22Rv1 (cell line): ENCODE data around the gene FHOD3.

Source experiments
- H3K27ac ChIP-seq: fragments of 450-650 bp; 2 replicates; pipeline ENCODE4 v1.5.1; 2017
- ZFX ChIP-seq: fragments of 450-650 bp; IDR thresholded peaks from 2 replicates; pipeline ENCODE4 v1.6.1; 2017; ENCODE audit warnings: antibody characterized with exemption, borderline replicate concordance
- TF ChIP-seq, protein P1 (sequence below): fragments of 450-650 bp; IDR thresholded peaks from 2 replicates; pipeline ENCODE4 v1.5.1; 2017; ENCODE audit warnings: mild to moderate bottlenecking

FHOD3 gene

DNA sequence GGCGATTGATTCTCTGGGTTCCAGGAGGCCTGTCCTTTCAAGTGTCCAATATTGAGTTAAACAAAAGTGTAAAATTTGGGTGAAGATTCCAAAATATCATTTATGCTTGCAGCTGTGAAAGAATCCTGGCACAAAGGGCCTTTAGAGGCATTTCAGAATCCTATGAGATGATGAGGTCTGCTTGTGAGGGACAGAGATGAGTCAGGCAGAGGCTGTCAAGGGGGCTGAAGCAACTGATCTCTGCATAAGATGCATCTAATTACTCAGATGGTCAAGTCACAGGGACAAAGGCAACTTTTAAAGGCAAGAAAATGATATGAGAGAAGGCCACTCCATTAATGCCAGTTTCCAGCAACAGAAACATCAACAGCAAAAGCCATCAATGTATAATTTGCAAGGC, 78.8 kb downstream of the FHOD3 start:
- TF ChIP-seq, protein P1, sequence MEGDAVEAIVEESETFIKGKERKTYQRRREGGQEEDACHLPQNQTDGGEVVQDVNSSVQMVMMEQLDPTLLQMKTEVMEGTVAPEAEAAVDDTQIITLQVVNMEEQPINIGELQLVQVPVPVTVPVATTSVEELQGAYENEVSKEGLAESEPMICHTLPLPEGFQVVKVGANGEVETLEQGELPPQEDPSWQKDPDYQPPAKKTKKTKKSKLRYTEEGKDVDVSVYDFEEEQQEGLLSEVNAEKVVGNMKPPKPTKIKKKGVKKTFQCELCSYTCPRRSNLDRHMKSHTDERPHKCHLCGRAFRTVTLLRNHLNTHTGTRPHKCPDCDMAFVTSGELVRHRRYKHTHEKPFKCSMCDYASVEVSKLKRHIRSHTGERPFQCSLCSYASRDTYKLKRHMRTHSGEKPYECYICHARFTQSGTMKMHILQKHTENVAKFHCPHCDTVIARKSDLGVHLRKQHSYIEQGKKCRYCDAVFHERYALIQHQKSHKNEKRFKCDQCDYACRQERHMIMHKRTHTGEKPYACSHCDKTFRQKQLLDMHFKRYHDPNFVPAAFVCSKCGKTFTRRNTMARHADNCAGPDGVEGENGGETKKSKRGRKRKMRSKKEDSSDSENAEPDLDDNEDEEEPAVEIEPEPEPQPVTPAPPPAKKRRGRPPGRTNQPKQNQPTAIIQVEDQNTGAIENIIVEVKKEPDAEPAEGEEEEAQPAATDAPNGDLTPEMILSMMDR = no peak
- TF ChIP-seq ZFX = no peak

DNA sequence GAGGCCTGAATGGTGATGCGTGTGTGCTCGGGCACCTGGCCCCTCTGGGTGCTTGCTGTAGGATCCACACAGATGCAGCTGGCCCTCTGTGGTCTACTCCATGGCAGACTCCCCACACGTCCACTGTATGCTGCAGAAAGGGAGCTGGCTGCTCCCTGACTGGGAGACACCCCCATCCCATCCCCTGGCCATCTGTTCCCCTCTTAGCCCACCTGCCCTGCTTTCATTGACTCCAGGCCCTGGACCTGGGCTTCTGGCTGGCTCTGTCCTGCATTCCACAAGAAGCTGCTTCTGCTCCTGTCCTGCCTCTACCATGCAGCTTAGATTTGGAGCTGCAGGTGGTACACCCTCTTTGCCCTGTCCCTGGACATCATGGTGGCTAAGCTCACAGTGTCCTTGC, 80.1 kb downstream of the FHOD3 start:
- TF ChIP-seq, protein P1 = no peak
- no peak for TF ChIP-seq ZFX
- H3K27ac ChIP-seq = no peak overlapping the region

More for the DNA sequence above, 78.8 kb downstream of the FHOD3 start:
- H3K27ac ChIP-seq = no peak overlapping the region

DNA sequence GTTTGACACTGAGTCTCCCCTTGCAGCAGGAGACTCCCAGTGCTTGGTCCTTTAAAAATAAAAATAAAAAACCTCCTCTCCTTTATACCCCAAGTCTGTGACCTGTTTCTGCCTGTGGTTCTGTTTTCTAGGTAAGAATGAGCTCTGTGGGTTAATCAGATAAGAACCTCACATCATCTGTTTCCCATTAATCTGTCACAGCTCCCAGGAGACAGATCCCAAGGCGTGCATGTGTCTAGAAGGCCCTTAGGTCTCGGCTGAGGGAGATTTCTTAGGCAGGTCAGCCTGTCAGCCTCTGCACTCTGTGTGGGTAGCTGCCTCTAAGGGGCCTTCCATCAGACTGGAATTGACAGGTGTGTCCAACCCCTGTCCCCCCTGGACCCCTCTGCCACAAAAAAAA, 80.7 kb downstream of the FHOD3 start:
- TF ChIP-seq, protein P1 = no peak
- no peak for TF ChIP-seq ZFX
- no peak overlapping the region for H3K27ac ChIP-seq

DNA sequence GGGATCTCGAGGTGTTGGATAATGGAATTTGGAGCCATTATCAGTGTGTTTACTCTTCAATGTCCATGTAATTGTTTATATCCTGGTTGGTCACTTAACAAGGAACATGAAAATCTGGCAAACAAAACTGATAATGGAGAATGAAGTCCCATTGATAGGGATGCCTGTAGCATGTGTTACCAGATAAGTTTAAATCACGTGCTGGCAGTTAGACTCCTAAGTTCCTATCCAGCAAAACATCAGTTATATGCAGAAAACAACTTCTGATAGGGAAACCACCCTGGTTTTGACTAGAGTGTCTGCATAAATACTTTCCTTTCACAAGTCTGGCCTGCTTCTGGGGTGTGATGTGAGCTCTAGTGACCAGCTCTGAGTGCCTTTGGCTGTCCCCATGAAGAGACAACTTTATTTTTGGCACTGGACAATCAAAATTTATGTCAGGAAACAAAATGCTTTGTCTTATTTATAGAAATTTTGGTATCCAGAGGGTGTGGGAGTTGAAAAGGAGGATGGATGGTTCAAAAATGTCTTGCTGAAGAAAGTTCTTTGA, 82.0 kb downstream of the FHOD3 start:
- H3K27ac ChIP-seq = no peak overlapping the region
- no peak for TF ChIP-seq ZFX
- TF ChIP-seq, protein P1 = no peak

DNA sequence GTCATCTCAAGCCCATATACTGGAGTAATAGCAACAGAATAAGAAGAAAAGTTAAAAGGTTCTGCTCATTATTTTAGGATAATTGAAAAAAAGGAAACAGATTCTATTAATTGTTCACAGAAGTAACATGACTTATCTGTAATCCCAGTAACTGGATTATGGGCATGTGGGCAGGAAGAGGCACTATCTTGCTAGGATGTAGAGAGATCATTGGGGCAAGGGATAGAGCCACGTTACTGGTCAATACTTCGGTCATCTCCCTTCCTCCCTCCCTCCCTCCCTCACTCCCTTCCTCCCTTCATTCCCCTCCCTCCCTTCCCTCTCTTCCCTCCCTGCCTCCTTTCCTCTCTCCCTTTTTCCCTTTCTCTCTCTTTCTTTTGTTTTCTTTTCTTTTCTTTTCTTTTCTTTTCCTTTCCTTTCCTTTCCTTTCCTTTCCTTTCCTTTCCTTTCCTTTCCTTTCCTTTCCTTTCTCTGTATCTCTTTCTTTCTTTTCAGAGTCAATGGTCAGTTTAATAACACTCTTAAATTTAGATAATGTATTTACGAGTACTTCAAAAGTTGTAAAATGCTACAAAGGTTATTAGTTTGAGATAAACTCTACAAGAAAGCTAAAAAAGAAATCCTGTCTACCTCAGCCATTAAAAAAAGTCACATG, 82.8 kb downstream of the FHOD3 start:
- H3K27ac ChIP-seq = no peak overlapping the region
- TF ChIP-seq, protein P1 = no peak
- no peak for TF ChIP-seq ZFX

DNA sequence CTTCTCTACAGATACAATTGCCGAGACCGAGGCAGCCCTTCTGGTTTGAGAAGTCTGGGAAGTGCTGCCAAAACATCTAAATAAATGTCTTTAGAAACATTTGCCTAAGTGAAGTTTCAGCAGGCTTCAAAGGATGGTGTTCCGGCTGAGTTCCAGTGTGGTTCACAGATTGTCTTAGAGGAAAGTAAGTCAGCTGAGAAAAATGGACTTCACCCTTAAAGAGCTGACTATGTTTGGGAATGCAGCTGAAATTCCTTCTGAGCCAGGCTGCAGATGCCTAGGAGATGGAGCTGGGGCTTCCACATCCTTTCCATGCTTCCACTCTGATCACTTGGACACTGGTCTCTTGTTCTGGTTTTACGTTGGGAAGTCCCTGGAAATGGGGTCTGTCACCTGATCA, 83.6 kb downstream of the FHOD3 start:
- TF ChIP-seq, protein P1 = no peak
- no peak for TF ChIP-seq ZFX
- no peak overlapping the region for H3K27ac ChIP-seq

DNA sequence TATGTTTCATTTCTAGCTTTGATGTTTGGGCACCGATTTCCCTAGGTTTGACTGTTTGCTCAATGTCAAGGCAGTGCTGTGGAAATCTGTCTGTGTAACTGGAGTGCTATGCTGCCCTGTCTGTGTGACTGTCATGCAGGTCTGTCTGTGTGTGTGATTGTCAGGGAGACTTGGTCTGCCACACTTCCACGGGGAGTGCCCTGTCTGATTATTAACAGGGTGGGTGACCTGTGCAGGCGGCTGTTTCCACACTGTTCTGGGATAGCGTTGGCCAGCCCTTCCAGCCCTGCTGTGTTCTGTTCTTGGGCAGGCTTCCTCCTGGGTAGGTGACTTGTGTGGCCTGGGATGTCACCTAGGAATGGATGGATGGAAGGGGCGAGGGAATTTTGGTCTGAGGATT, 85.3 kb downstream of the FHOD3 start:
- TF ChIP-seq, protein P1 = no peak
- TF ChIP-seq ZFX = no peak
- no peak overlapping the region for H3K27ac ChIP-seq
